HG03039 (cell line): ENCODE data around the gene CPLX4.
A peak's percentile ranks its signal among the peaks of the same experiment; 100 is the strongest.

Experiments used
- ATAC-seq: cut with Tn5 transposase; IDR thresholded peaks from one replicate; pipeline ENCODE4 v1.9.1; 2021; ENCODE audit warnings: mild to moderate bottlenecking, moderate library complexity; ENCODE audit not compliant: unreplicated experiment

CPLX4 gene

DNA sequence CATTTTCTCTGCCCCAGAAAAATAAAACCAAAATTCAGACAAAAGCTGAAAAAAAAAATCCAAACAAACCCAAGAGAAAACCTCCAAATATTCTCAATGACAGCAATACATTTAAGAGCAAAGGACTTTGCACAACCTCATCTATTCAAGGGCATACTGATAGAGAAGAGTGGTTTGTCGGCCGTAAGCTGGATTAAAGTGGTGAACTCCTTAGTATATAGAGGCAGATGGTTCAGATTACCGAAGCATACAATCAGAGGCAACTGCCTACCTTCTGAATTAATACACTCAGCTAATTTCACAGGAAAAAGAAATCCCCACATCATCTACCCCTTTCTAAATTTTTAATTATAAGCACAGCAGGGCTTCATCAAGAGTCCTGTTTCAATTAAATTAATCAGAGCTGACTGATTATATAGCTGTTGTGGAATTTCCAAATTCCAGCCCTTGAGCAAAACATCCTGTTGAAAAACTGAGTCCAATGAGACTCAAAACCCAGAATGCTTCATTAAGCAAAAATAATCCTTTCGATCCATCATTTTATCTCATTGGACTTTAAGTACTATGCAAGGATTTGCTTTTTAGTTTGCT lies at the start of gene CPLX4:
Gene CPLX4 (minus strand): TSS at position 190 of the 591 bp plus-strand sequence. CDS start 187 bp downstream, at position 3.
- no peak for ATAC-seq

GRCh38 chr18:59360381-59360780 lies 41.9 kb upstream of the CPLX4 start:
- ATAC-seq = no peak

GRCh38 chr18:59359576-59359952 lies 41.1 kb upstream of the CPLX4 start:
- peak; percentile 12 for ATAC-seq

DNA sequence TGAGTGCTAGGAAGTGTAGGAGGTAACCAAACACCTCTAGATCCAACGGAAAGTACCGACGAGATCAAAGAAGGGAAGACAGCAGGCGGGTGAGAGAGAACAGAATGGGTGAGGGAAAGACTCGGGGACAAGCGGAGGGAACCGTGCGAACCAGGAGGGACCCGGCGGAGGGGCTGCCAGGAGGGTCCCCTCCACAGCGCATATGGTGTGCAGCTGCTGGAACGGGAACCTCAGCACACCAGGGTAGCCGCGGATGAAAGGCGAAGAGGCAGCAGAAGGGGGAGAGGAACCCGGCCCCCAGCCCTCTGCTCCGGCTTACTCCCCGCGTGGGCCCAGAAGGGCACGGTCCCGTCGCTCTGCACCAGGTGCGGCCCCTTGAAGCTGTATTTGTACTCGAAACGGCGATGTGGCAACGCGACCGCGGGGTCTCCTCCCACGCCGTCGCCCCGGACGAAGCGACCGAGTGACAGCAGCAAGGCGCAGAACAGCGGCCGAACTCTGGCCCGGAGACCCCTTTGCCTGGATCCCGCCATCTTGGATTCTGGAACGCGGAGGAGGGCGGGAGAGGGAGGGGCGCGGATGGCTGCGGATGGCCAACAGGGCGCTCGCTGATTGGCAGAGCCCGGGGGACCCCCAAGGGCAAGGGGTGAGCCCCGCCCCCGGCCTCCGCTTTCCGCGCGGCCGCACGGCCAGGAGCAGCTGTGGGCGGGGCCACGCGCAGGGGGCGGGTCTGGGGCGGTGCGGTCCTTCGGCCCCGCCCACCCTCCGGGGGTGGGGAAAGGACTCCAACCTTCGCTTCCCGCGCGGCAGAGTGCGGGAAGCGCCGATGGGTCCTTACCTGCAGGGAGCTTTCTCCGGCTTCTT lies 40.5 kb upstream of the CPLX4 start, which contains the start of gene LMAN1:
Gene LMAN1 (minus strand): TSS at position 554 of the 864 bp plus-strand sequence. CDS start 21 bp downstream, at position 533.
- peak; percentile 92 for ATAC-seq

GRCh38 chr18:59358414-59358711 lies 39.9 kb upstream of the CPLX4 start:
- ATAC-seq = no peak

GRCh38 chr18:59357928-59358327 lies 39.5 kb upstream of the CPLX4 start:
- no peak for ATAC-seq

GRCh38 chr18:59354731-59355130 lies 36.3 kb upstream of the CPLX4 start:
- no peak for ATAC-seq

GRCh38 chr18:59353079-59353680 lies 34.7 kb upstream of the CPLX4 start:
- ATAC-seq = no peak

- no peak for ATAC-seq
Observed at GRCh38 chr18:59352250-59352855, 33.9 kb upstream of the CPLX4 start.

GRCh38 chr18:59345556-59345955 lies 27.1 kb upstream of the CPLX4 start:
- ATAC-seq = no peak

GRCh38 chr18:59344996-59345395 lies 26.5 kb upstream of the CPLX4 start:
- no peak for ATAC-seq

GRCh38 chr18:59343926-59344325 lies 25.5 kb upstream of the CPLX4 start:
- ATAC-seq = no peak

- no peak for ATAC-seq
Observed at GRCh38 chr18:59340817-59341216, 22.4 kb upstream of the CPLX4 start.

GRCh38 chr18:59340312-59340711 lies 21.9 kb upstream of the CPLX4 start:
- ATAC-seq = no peak

GRCh38 chr18:59332986-59333385 lies 14.5 kb upstream of the CPLX4 start:
- no peak for ATAC-seq

DNA sequence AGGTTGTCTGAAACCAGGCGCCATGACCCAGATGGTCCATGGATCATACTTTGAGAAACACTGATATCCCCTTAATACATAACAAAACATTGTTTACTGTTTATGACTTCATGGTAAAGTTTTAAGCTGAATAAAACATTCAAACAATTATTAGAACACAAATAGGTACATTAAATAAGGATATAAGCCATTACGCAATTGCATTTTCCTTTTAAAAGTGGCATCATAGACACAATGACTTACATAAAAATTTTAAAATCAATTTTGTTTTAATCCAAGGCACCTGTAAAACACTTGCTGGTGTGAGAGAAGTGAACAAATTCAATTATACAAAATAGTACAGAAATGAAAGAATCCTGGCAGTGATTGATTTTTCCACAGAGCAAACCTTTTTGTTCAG lies 10.2 kb upstream of the CPLX4 start:
- ATAC-seq = no peak

GRCh38 chr18:59325965-59326364 lies 7.5 kb upstream of the CPLX4 start:
- ATAC-seq = no peak

GRCh38 chr18:59324623-59324971 lies 6.1 kb upstream of the CPLX4 start:
- no peak for ATAC-seq

DNA sequence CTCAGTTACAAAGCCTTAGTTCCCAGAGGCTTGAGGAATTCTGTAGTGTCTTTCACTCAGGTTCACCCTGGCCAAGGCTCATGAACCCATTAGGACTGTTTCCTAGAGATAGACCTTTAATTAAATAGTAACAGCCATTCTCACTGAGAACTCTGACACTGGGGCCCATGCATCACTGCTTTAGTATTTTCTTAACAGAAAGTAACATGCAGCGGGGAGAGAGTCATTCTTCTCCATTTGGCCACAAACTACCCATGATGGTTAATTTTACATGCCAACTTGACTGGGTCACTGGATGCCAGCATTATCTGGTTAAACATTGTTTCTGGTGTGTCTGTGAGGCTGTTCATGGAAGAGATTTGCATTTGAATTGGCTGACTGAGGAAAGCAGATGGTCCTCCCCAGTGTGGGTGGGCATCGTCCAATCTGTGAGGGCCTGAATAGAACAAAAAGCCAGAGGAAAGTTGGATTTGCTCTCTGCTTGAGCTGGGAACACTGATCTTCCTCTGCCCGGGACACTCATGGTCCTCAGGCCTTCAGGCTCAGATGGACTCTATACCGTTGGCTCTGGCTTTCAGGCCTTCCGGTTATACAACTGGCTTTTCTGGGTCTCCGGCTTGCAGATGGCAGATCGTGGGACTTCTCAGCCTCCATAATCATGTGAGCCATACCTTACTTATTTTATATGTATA lies 5.6 kb upstream of the CPLX4 start:
- ATAC-seq = no peak

- no peak for ATAC-seq
Observed at GRCh38 chr18:59311631-59312030, 6.8 kb downstream of the CPLX4 start.

- ATAC-seq = no peak
Observed at GRCh38 chr18:59308938-59309260, 9.6 kb downstream of the CPLX4 start.
